Measurements from ENCODE around the gene FKBP7.

FKBP7 gene

DNA sequence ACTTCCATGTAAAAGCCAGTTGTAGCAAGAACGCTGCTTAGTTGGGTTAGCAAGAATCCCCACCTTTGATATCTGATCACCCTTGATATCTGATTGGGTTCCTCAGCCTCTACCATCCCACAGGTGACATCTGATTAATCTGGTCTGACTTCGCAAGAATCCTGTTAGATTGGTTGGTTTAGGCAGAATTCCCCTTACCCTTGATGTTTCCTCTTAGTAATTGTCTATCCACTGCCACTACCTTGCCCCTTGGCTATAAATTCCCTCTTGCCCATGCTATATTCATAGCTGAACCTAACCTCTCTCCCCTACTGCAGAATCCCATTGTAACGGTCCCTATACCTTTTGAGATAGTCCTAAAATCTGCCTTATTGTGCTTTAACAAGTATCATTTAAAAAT is 60.5 kb downstream of the FKBP7 start:
- TF ChIP-seq, protein P1, sequence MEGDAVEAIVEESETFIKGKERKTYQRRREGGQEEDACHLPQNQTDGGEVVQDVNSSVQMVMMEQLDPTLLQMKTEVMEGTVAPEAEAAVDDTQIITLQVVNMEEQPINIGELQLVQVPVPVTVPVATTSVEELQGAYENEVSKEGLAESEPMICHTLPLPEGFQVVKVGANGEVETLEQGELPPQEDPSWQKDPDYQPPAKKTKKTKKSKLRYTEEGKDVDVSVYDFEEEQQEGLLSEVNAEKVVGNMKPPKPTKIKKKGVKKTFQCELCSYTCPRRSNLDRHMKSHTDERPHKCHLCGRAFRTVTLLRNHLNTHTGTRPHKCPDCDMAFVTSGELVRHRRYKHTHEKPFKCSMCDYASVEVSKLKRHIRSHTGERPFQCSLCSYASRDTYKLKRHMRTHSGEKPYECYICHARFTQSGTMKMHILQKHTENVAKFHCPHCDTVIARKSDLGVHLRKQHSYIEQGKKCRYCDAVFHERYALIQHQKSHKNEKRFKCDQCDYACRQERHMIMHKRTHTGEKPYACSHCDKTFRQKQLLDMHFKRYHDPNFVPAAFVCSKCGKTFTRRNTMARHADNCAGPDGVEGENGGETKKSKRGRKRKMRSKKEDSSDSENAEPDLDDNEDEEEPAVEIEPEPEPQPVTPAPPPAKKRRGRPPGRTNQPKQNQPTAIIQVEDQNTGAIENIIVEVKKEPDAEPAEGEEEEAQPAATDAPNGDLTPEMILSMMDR (IDR thresholded peaks at IDR 0.05; ENCODE audit: insufficient read depth, missing control alignments) = no peak

DNA sequence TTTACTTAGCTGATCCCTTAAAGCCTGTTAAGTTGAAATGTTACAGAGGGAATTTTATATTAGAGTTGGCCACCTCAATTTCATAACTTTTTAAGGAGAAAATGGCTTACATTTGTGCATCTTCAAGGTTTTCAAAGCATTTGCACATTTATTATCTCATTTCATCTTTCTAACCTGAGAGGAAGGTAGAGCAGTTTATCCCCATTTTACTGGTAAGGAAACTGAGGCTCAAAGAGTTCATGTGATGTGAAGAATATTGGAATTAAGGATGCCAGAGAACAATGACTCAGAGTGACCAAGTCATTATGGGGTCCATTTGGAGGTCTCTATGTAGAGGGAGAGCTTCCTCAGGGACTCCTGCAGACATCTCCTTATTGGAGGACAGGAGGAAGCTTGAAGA is 62.4 kb downstream of the FKBP7 start:
- TF ChIP-seq, protein P1 (IDR thresholded peaks at IDR 0.05; ENCODE audit: insufficient read depth, missing control alignments) = no peak
- DNase-seq (ENCODE audit: insufficient read length, low spot score) (no peak), FAIRE-seq (no peak)

More for the DNA sequence above, 60.5 kb downstream of the FKBP7 start:
- no peak for DNase-seq (ENCODE audit: insufficient read length, low spot score)
- FAIRE-seq = no peak

DNA sequence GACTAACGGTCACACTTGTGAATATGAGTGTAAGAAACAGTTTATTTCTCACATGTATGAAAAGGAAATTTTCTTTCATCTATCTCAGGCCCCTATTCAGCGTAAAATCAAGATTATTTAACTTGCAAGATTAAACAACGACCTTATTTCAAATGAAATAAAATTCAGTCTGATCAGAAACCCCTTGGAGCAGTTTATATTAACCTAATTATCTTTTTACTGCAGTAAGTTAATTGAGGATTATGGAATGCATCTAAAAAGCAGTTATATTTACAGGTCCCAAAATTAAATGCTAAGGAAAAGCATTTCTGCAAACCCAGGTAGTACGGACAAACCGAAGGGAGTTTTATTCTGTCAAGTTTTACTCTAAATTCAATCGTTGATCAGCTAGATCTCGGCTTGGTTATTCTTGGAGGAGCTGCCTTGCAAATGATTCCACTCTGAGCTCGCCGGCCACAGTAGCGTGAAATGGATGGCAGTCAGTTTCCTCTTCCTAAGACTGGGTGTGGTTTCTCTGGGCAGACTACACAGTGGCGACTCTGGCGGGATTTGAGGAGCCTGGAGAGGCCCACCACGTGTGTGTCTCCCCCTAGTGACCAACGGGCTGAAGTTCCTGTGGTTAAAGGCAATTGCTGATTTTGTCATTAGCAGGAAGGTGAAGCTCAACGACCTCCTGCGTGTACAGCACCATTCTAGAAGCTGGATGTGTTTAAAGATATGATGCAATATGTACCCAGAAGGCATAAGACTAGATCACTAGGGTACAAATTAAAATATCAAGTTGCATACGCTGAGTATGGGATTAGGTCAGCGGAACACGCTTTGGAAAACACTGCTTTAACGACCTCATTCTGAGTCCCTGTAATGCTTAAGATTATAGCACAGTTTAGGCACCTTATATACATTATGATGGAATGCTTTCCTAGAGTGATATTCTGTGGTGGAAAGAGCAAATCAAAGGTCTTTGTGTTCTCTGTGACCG is 63.8 kb downstream of the FKBP7 start:
- DNase-seq (ENCODE audit: insufficient read length, low spot score) (no peak), FAIRE-seq (peak; percentile 55)
- TF ChIP-seq, protein P1 (IDR thresholded peaks at IDR 0.05; ENCODE audit: insufficient read depth, missing control alignments) = peak; percentile 95

Measured in D721Med (cell line).